Stomach (tissue), 4 donors: Measurements from ENCODE around the gene PAQR7.

Experiments
- EP300 ChIP-seq: sonication (generic); formaldehyde crosslinking; IDR thresholded peaks from one replicate; pipeline ENCODE4 v1.6.1; 2017; ENCODE audit warnings: antibody characterized with exemption
- POLR2A ChIP-seq, 4 donors: fragments of 450-650 bp; IDR thresholded peaks; one replicate each; pipeline ENCODE4 v1.6.1; 2016; ENCODE audit warnings: antibody characterized with exemption in 4 of 4, control low read depth in 2 of 4, mild to moderate bottlenecking in 1 of 4, moderate library complexity in 1 of 4
- POLR2AphosphoS5 ChIP-seq, 3 donors: sonication (generic); formaldehyde crosslinking; IDR thresholded peaks; one replicate each; pipeline ENCODE4 v1.6.1; 2016; ENCODE audit warnings: antibody characterized with exemption in 3 of 3
- TF ChIP-seq, protein P1 (sequence below), 7 experiments: fragments of 450-650 bp in 4 of 7; fragments of 200-600 bp in 3 of 7; sonication (generic) in 3 of 7; IDR thresholded peaks; one replicate each; pipeline ENCODE4 v1.5.1; 2016 to 2019; ENCODE audit warnings: antibody characterized with exemption in 7 of 7, control low read depth in 2 of 7, mild to moderate bottlenecking in 1 of 7

DNA sequence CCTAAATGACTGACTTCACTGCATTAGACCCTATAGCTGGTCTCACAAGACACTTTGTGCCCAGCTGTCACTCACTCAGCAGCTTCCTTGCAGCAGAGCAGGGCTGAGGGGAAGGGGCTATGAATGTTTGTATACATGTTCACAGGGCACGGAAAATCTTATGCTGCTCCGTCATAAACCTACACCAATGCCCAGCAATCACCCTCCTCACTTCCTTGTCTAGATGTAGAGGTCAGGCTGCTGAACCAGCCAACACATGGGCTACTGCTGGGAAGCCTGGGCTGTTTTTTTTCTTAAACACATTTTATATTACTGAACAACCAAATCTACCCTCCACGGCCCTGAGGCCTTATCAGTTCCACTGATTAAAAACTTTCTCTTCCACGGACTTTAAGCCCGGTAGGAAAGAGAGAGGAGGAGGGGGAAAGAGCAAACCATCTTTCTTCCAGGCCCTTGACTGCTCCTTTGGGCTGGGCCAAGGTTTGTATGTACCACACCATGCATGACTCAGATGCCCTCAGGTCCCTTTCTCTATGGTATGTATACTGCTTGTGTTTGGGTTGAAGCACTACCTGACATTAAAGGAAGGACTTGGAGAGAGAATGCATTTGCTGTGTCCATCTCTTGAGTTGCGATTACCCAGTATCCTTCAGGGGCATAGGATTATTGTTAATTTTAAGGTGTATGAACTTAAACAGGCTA, 43.0 kb downstream of the PAQR7 start:
- TF ChIP-seq, protein P1, sequence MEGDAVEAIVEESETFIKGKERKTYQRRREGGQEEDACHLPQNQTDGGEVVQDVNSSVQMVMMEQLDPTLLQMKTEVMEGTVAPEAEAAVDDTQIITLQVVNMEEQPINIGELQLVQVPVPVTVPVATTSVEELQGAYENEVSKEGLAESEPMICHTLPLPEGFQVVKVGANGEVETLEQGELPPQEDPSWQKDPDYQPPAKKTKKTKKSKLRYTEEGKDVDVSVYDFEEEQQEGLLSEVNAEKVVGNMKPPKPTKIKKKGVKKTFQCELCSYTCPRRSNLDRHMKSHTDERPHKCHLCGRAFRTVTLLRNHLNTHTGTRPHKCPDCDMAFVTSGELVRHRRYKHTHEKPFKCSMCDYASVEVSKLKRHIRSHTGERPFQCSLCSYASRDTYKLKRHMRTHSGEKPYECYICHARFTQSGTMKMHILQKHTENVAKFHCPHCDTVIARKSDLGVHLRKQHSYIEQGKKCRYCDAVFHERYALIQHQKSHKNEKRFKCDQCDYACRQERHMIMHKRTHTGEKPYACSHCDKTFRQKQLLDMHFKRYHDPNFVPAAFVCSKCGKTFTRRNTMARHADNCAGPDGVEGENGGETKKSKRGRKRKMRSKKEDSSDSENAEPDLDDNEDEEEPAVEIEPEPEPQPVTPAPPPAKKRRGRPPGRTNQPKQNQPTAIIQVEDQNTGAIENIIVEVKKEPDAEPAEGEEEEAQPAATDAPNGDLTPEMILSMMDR (IDR thresholded peaks at IDR 0.05), result no peak
- no peak for TF ChIP-seq POLR2A (IDR thresholded peaks at IDR 0.05)
- TF ChIP-seq POLR2AphosphoS5 (IDR thresholded peaks at IDR 0.05), result no peak
- TF ChIP-seq EP300, result no peak
